ENCODE results near the gene PLOD2. TPM values are rescaled to one million over a fixed set of nuclear protein-coding genes. Genes with fewer than 3 reads are reported as not detected.

Gene PLOD2
- total RNA-seq, result 0.23 and 0.32 TPM in 2 replicates

DNA sequence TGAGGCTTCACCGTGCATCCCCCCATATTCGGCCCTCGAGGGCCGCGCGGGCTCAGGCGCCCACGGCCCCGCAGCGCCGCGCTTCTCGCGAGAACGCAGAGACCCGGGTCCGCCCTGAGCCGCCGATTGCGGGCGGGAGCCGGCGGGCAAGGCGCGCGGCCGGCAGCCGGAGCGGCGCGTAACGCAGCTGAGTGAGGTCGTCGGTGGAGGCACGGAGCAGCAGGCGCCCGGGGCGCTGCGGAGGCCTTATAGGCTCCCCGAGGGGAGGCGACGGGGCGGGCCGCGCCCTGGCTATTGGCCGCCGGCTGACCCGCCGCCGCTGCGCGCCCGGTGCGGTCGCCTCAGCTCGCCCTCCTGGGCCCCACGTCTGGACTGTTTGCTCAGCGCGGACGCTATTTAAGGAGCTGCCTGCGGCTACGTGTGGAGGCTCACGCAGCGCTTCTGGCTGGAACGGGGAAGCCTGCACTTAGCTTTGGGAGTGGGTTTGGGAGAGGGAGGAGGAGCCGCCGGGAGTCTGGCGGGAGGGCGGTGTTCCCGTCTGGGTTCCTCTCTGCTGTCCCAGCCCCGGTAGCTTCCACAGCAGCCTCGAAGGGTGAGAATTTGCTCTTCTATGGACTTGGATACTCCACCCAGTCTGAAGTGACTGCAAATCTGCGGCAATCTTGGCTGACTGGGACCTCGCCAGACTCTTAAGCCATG is at the start of gene PLOD2:
PLOD2 (minus strand) TSS at position 221 of the 699 bp plus-strand sequence; CDS start at position 26, 195 bp downstream.
- intact Hi-C loops (cut with micrococcal nuclease), result no loop called here

- intact Hi-C loops (cut with micrococcal nuclease), result no loop called here
These were observed 48.4 kb upstream of the PLOD2 start for GRCh38 chr3:146209371-146209770.

GRCh38 chr3:146203776-146204175 is 42.8 kb upstream of the PLOD2 start:
- intact Hi-C loops (cut with micrococcal nuclease), result no loop called here

GRCh38 chr3:146200461-146201220 is 39.7 kb upstream of the PLOD2 start:
- intact Hi-C loops (cut with micrococcal nuclease), result no loop called here

GRCh38 chr3:146199762-146200161 is 38.8 kb upstream of the PLOD2 start:
- intact Hi-C loops (cut with micrococcal nuclease), result no loop called here

GRCh38 chr3:146196789-146197188 is 35.8 kb upstream of the PLOD2 start:
- intact Hi-C loops (cut with micrococcal nuclease), result no loop called here

GRCh38 chr3:146195605-146196004 is 34.6 kb upstream of the PLOD2 start:
- intact Hi-C loops (cut with micrococcal nuclease), result no loop called here

- intact Hi-C loops (cut with micrococcal nuclease), result no loop called here
These were observed 34.0 kb upstream of the PLOD2 start for GRCh38 chr3:146195030-146195429.

DNA sequence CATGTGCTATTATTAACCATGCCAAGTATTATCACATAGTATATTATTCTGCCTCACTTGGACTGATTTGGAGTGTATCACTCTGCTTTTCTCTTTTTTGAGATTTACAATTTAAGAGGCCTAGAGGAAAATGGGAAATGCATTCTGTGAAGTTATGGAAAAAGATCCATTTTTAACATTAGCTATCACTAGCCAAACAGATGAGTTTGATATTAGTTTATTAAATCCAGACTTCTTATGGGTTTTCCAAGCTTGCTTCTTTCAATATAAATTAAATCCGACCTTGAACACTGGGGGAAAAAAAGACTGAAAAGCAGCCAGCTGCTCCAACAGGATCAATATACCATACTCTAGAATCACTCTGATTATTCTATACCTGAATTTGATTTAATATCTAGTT is 30.1 kb upstream of the PLOD2 start:
- intact Hi-C loops (cut with micrococcal nuclease), result no loop called here

DNA sequence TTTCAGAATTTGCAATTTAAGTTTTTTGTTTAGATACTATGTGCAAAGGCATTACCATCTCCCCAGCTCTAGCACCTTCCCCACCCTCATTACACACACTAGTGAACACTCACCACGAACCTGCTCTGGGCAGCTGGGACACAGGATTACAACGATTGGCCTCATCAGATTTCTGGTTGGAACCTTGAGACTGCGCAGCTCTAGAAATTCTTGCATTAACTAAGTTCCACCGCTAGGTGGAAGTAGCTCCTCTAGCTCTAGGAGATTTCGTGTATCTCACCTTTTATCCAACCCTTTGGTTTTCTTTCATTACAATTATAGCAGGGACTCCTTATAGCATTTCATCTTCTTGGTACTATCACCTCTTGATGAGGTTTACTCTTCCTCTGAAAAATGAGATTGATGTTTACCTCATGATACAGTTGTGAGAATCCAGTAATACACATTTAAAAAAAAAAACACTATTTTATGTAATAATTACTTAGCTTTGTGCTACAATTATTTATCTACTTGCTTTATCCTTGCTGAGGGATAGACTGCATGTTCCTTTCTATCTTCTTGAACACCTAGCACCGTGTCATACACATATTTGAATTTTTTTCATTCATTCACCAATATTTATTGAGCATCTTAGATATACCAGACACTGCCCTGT is 28.7 kb upstream of the PLOD2 start:
- intact Hi-C loops (cut with micrococcal nuclease), result loop anchor here (1.0 to 5.0 kb wide), 3 partner anchors 122 to 452 kb away; no protein-coding TSS in a partner anchor

DNA sequence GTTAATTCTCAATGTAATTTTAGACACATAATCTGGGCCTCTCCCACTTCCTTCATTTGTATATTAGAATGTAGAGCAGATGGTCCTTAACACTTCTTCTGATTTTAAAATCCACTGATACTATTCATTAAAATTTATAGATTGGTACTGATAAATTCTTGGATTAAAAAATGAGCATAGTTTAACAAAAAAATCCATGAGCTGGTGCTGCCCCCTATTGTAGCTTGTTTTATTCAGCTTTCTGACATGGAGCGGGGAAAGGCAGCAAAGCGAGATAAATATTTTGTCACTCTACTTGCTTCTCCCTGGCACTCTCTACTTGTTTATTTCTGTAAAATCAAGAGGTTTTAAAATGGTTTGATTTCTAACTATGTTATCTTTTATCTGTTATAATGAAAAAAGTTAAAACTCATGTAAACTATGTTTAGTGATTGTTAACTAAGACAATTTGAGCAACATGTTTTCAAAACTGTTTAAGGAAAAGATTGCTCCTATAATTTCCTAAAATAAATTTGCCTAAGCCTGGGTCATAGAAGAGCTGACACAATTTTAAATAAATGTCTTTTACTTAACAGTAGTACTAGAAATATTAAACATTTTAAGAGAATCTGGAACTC is 26.5 kb upstream of the PLOD2 start:
- intact Hi-C loops (cut with micrococcal nuclease), result loop anchor here (5.0 kb wide), 1 partner anchor 120 kb away; no protein-coding TSS in a partner anchor

DNA sequence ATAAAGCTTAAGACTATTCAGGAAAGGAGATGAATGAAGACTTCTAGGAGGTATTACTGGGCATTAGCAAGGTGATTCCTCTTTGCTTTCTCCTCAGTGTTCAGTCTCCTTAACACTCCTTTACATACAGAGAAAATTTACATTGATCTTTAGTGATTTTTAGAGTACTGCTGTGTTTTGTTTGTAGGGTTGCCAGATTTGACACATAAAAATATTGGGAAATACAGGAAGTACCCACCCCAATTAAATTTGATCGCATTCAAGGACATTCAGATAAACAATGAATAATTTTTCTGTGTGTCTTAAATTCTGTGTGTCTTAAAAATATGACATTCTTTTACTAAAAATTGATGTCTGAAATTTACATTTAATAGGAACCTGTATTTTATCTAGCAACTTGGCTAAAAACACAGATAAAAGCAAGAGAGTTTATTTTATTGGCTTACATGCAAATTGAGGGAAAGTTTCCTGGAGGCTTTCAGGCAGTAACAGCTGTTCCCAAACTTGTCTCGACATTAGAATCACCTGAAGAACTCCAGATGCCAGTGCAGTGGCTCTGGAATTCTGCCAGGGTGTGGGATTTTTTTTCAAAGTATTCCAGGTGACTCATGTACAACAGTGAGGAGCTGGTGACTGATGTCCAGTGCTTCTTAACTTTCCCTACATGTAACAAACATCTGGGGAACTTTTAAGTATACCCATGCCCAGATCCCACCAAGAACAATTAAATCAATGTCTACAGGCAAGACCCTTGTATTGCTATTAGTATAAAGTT is 23.4 kb upstream of the PLOD2 start:
- intact Hi-C loops (cut with micrococcal nuclease), result loop anchor here (5.0 kb wide), 1 partner anchor 117 kb away; no protein-coding TSS in a partner anchor

DNA sequence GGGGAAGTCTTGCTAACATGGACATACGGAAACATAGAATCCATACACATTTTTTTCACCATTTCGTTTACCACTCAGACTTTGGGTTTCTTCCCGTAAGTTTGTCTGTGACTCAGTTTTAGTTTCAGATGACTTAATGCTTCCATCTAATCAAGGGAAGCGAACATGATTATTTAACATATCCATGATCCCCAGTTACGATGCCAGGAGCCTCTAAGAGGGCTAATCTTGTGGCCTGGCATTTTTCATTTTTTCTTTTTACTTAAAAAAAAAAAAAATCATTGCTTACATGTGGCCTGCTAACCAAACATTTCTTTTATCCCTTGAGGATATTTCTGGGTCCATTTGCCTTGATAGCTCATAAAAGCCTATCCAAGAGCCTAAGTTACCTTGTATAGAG is 20.2 kb upstream of the PLOD2 start:
- intact Hi-C loops (cut with micrococcal nuclease), result no loop called here

DNA sequence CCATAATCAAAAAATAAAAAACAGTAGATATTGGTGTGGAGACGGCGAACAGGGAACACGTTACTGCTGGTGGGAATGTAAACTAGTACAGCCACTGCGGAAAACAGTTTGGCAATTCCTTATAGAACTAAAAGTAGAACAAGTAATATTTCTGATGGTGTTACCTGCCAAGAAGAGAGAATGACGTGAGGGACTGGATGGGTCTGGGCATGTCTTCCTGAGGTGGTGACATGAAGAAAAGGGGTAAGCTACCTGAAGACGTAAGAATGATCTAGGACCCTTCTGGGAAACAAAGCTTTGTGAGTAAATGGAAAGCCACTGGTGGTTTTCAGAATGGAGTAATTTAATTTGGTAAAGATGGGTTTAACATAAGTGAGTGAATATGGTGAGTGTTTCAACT is 19.4 kb upstream of the PLOD2 start:
- intact Hi-C loops (cut with micrococcal nuclease), result no loop called here

GRCh38 chr3:146178006-146178689 is 17.2 kb upstream of the PLOD2 start:
- intact Hi-C loops (cut with micrococcal nuclease), result no loop called here

DNA sequence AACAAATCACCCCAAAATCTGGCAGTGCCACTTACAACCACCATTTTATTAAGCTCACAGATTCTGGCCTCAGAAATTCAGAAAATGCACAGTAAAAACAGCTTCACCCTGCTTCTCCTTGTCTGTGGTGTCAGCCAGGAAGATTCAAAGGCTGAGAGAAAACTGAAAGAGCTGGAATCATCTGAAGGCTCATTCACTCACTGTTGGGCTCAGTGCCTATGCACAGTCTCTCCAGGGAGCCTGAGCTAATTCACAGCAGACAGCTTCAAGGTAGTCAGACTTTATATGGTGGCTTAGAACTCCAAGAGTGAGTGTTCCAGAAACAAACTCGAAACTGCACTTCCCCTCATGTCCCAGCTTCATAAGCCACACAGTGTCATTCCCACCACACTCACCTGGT is 16.5 kb upstream of the PLOD2 start:
- intact Hi-C loops (cut with micrococcal nuclease), result no loop called here

GRCh38 chr3:146177072-146177471 is 16.1 kb upstream of the PLOD2 start:
- intact Hi-C loops (cut with micrococcal nuclease), result no loop called here

- intact Hi-C loops (cut with micrococcal nuclease), result no loop called here
These were observed 11.6 kb upstream of the PLOD2 start for GRCh38 chr3:146172586-146172985.

DNA sequence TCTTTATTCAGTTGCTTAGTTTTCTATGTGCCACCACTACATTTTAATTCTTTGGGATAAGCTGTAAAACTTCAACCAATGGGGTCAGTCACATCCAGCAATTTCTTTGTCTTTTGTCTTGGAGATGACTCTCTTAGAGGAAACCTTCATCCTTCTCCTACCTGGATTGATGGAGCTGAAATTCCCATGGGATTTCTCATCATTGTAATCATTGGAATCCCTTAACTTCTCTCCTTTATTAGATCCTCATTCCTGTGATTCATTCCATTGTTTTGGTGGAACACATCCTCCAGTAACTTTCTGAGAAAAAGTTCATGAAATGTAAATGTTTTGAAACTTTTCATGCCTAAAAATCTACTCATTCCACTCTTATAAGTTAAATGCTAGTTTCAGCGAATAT is 9.6 kb upstream of the PLOD2 start:
- intact Hi-C loops (cut with micrococcal nuclease), result no loop called here

GRCh38 chr3:146169891-146170290 is 8.9 kb upstream of the PLOD2 start:
- intact Hi-C loops (cut with micrococcal nuclease), result no loop called here

Measured in T-helper 2 cell treated with Interferon-gamma antibody and Interleukin-4, amounts not matched to agents 100 ng/mL and 5 ng/mL, for 36 hours (primary cell).